ENCODE results near the gene SLBP.
"Not testable (repeated sequence)": the region's sequence is repeated elsewhere in the genome, so short reads cannot be mapped to it uniquely, and the experiment has no call there.

The SLBP gene

DNA sequence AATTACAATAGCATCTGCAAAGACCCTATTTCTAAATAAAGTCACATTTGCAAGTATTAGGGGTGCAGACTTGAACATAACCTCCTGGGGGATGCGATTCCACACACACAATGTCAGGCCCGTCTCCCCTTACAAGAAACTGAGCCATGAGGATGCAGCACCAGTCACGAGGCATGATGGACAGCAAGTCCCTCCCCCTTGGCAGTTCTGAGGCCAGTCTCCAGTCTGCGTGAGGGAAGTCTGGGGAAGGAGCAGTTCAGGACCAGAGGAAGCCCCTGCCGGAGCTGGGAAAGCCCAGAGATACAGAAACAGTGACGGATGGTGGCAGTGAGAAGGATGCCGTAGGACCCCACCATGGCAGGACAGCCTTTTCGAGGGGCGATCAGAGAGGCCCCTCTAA is 37.4 kb downstream of the SLBP start:
- DNase-seq, result peak in 7 of 14 donors; percentile 7 to 30 (median 19)

DNA sequence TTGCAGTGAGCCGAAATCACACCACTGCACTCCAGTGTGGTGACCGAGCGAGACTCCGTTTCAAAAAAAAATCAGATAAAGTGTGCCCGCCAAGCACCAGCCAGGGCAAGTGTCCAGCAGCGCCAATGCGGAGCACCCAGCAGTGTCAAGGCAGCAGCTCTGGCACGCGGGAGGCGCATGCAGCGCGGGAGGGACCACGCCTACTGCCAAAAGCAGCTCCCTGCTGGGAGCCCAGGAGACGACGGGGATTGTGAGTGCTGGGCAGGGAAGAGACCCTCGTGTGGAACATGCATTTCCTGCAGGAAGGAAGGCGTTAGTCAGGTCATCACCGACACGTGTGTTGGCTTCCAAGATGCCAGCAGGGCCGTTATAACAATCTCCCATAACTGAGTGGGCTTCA is 38.4 kb downstream of the SLBP start:
- DNase-seq, result no peak

GRCh38 chr4:1671011-1671410 is 41.1 kb downstream of the SLBP start:
- not testable (repeated sequence) for DNase-seq

DNA sequence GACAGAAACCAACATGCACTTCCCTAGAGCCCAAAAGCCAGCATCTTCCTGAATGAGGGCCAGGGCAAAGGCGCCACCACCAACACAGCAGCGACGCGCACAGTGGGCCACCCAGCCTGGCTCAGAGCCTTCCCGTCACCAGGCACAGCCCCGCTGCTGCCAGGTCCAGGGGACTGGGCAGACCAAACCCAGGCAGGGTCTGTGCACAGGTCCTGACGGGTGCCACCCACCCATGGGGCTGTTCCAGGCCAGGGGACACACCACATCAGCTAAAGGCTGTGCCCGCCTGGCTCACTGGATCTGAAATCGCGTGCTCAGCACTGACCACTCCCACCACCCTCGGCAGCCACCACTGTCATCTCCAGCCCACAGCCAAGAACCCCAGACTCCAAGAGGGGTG is 41.8 kb downstream of the SLBP start:
- no peak for DNase-seq

GRCh38 chr4:1669850-1670249 is 42.3 kb downstream of the SLBP start:
- DNase-seq, result no peak

GRCh38 chr4:1669270-1669669 is 42.8 kb downstream of the SLBP start:
- DNase-seq, result no peak

- DNase-seq, result no peak
Observed at GRCh38 chr4:1668488-1668840, 43.7 kb downstream of the SLBP start.

DNA sequence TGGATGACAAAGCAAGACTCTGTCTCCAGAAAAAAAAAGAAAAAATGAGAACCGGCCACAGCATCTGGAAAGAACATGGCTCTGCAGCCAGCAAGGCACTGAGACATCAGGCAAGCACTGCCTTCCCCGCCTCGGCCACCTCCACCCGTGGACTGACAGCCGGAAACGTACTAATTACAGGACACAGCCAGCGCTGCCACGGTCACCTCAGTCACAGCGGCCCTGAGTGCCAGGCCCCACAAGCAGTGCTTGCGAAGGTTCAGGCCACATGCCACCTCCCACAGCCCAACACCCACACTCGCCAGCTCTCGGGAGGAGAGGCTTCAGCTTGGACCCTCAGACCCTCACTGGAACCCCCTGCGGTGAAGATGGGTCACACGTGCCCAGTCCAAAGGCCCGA is 44.8 kb downstream of the SLBP start:
- DNase-seq, result no peak

DNA sequence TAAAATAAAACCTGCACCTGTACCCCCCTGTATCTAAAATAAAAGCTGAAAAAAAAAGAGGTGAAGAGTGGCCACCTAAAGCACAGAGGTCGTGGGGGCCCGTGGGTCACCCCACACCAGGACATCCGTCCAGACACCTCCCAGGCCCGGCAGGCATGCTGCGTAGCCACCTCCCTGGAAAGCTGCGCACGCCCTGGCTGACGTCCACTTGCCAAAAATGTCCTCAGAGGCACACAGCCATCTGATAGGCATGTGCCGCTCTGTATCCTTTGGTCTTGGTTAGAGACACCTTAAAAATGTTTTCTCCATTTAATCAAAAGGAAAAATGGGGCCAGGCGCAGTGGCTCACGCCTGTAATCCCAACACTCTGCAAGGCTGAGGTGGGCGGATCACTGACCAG is 45.7 kb downstream of the SLBP start:
- DNase-seq, result peak in 1 of 14 donors; percentile 87

DNA sequence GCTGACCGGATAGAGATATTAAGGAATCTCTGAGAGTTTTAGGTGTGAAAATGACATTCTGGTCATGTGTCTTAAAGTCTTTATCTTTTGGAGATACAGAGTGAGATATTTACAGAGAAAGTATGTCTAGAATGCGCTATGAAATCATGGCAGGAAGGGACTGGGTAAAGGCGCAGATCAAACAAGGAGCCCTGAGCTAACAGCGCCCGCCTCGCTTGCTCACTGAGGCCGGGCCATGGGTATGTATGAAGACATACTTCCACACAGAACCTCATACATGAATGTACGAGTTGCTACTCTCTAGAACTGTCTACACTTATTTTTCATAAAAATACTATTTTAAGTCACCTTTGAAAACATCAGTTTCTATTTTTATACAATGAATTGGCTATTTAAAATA is 48.0 kb downstream of the SLBP start:
- no peak for DNase-seq

- no peak for DNase-seq
Observed at GRCh38 chr4:1663549-1663948, 48.6 kb downstream of the SLBP start.

DNA sequence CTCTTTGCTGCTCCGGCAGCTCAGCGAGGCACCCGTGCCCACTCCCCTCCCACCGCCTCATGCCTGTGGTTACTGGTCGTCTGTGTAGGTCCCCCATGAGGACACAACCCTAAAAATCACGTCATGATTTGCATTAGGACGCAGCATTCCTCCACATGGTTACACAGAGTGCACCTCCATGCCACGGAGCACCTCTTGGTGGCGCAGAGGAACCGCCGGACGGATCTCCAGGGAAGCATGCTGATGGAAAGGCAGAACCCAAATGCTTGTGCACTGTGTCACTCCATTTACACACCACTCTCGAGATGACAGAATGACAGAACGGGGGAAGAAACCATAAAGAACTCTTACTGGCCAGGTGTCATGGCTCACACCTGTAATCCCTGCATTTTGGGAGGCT is 50.4 kb downstream of the SLBP start:
- no peak for DNase-seq

DNA sequence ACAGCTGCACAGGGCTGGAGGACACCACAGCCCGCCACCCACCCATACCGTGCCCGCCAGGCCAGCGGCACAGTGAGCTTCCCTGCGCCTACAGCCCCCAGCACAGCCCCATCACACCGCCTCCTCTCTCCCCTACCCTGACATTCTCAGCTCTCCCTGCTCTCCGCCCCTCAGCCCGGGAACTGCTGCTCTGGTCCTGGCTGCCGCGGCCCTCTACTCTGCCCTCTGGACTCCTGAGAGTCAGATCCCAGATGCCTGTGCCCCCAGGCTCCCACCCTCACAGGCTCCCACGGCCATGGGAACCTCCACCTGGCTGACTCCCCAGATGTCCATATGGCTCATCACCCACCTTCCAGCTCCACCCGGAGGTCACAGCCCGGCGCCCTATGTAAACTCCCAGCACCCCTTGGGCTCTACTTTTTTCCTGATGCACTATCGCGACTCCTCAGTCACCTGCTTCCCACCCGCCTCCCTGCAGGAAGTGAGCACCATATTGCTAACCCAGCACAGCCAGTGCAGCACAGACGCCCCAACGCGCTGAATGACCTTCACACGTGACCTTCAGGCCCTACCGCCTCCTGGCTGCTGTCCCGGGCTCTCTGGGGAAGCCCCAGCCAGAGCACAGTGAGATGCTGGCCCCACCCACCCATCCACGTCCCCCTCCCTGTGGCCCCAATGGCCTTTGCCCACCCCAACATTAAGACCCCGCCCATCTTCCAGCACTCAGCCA is 51.0 kb downstream of the SLBP start:
- DNase-seq, result no peak

DNA sequence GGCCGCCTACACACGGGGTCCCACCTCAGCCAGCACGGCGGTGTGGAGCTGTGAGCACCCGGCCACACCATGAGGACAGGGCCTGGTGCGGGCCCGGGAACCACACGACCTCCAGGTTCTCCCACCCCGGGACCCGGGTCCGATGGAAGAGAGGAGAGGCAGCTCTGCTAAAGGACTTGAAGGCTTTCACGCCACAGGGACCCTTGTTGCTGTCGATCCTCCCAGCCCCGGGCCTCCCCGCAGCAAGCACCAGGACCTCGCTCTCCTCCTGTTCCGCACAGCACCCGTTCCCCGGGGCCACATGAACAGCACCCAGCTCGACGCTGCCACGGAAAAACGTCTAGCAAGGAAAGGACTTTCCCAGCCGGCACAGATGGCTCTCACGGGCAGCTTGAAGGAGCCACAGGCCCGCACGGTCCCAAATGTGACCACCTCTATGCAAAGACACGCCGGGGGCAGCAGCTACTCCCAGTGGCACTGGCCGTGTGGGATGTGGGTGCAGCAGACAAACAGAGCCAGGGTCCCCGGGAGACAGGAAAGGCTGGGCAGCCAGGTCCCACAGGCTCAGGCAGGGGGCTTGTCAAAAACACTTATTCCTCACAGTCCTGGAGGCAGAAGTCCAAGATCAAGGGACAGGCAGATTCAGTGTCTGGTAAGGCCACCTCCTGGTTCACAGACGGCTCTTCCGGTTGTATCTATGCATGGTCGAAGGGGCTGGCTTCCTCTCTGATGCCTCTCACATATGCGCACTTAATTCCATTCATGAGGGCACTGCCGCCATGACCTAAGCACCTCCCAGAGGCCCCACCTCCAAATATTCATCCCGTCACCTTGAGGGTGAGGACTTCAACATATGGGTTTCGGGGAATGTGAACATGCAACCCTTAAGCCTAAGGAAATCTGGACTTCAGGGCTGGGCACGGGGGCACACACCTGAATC is 52.7 kb downstream of the SLBP start:
- no peak for DNase-seq

DNA sequence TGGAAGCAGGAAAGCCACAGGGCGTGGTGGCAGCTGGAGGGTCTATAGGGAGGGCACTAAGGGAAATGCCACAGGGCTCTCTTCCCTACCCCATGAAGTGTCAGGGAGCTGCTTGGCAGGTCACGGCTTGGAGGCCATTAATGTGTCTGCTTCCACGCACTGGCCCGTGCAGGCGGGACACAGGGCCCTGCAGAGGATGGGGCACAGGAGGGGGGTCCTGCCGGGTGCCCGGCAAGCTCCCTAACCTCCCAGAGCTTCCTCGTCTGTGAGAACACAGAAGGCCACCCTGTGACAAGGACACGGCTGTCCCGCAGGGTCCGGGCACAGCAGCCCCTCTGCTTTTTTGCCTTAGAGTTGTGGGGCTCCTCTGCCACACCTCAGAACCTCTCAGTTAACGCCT is 53.5 kb downstream of the SLBP start:
- DNase-seq, result no peak

DNA sequence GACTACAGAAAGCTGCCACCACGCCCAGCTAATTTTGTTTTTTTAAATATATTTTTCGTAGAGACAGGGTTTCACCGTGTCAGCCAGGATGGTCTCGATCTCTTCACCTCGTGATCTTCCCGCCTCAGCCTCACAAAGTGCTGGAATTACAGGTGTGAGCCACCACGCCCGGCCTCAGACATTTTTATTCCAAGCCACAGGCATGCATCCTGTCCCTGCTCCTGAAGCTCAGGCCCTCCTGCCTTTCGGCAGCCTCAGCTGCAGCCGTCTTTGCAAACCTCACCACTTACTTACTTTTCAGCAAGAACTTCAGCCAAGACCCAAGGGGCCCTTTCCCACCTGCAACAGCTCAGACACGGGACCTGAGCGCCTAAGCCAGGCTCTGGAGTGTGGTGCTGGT is 54.0 kb downstream of the SLBP start:
- DNase-seq, result no peak

DNA sequence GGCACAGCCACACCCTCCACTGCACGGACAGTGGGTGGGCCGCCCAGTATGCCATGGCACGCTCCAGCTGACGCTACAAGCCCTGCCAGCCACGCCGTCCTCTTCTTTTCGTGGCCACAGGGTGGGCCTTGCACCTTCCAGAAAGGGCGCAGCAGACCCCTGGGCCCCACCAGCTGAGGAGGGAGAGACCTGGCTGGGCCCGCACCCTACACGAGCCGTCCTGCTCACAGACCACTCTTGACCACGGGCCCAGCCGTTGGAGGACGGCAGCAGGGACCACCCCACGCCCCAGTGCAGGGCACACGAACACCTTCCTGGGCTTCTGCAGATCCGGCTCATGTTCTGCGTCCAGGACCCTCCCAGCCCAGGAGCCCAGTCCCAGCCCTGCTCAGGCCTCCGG is 55.1 kb downstream of the SLBP start:
- no peak for DNase-seq

DNA sequence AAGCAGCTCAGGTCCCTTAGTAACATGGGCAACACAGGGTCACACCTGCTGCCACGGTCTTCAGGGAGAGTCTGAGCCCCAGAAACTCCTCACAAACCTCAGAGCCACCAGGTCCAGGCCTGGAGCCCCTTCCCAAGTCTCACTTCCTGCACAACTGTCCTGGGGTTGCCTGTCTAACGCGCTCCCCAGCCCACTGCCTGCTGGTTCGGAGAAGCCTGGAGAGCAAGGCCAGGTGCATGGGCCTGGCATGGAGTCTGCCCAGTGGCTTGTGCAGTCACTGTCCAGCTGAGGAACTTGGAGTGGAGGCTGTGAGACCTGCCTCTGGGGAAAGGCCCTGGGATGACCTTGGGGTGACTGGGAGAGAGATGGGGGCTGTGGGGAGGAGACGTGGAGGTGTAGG is 56.0 kb downstream of the SLBP start:
- no peak for DNase-seq

DNA sequence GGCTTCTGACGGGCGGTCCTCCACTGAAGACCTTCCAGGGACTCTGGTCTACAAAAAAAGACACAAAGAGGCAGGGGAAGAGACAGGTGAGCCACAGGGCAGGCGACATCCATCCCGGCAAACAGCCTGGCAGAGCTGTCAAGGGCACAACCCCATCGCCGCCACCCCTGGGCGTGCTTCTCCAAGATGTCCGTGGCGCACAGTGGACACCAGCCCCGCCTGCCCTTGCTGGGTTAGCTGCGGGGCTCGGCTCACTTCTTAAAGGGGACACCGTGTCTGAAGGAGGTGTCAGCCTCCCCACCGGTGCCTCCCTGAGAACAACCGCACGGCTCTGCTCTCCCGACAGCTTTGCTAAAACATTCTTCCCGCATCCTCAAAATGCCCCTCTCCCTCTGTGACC is 56.4 kb downstream of the SLBP start:
- no peak for DNase-seq

- DNase-seq, result no peak
Observed at GRCh38 chr4:1655081-1655480, 57.0 kb downstream of the SLBP start.

GRCh38 chr4:1654216-1654955 is 57.7 kb downstream of the SLBP start:
- DNase-seq, result no peak

- no peak for DNase-seq
Observed at GRCh38 chr4:1653776-1654175, 58.3 kb downstream of the SLBP start.

- DNase-seq, result no peak
Observed at GRCh38 chr4:1652088-1652487, 60.0 kb downstream of the SLBP start.
